ENCODE results near the gene SYVN1. TPM values are rescaled to one million over a fixed set of nuclear protein-coding genes. Genes with fewer than 3 reads are reported as not detected.

Gene SYVN1
- total and polyA plus RNA-seq, 5 donors, result 17.4 to 40.7 (median 32.2) TPM

DNA sequence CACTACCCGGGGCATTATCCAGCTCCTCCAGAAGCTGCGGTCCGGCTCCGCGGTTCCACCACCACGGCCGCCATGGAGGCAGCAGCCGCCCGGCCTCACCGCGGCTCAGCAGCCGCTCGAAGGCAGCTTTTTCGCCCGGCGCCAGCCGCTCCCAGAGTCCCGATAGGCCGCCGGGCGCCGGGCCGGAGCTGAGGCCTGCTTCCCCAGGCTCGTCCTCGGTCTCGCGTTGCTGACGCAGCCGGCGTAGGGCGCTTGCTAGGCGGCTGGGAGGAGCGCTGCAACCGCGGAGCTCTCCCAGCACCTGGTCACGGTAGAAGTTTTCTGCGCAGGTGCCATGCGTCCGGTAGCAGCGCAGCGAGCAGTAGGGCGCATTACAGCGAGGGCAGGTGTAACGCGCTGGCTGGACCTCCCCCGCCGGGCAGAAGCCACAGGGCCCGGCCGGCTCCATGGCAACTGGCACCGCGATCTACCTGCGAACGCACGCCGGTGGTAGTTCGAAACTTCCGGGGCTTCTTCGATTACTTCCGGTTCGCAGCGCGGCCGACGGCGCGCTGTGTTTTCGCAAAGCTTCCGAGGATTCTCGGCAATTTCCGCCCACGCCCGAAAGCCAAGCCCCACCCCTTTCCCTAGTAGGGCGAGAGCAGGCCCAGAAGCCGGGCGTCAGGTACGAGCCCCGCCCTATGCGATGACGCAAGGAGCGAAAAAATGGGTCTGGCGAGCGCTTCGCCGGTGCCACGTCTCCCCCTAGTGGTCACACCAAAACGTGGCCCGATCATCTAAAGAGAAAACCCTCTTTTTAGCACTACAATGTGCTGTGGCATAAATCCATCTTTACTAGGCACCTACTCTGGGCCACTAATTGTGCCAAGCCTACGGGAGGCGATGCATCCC, 16.9 kb downstream of the SYVN1 start, which contains the start of gene ZNHIT2:
ZNHIT2 (minus strand) TSS at position 496 of the 891 bp plus-strand sequence; CDS start at position 448, 48 bp downstream.
- Histone ChIP-seq H3K27me3 (ENCODE audit: control insufficient read depth, insufficient read depth) (no peaks in the 10 kb centered on the region), H3K4me1 (ENCODE audit: control insufficient read depth, insufficient read depth, low read length) (no peaks in the 10 kb centered on the region), H3K4me3 (ENCODE audit: low read length) (peak within 1 kb of the TSS; percentile 57), H3K27ac (ENCODE audit: low read length) (peak within 1 kb of the TSS; percentile 48), H3K9me3 (ENCODE audit: control insufficient read depth, low read length) (no peaks in the 10 kb centered on the region)
- DNase-seq (peak; percentile 100), ATAC-seq (peak; percentile 86 to 88)
- under 1% methylated on average over 89 of the region's 89 CpGs for WGBS
- intact Hi-C loops (cut with DNase I), result loop anchor here in 2 of 4 donors (10.0 kb wide), 3 partner anchors 93 to 333 kb away; partner anchors contain the start of genes CDC42BPG (in 1 of the 2) and SNX15 (in 1 of the 2)

DNA sequence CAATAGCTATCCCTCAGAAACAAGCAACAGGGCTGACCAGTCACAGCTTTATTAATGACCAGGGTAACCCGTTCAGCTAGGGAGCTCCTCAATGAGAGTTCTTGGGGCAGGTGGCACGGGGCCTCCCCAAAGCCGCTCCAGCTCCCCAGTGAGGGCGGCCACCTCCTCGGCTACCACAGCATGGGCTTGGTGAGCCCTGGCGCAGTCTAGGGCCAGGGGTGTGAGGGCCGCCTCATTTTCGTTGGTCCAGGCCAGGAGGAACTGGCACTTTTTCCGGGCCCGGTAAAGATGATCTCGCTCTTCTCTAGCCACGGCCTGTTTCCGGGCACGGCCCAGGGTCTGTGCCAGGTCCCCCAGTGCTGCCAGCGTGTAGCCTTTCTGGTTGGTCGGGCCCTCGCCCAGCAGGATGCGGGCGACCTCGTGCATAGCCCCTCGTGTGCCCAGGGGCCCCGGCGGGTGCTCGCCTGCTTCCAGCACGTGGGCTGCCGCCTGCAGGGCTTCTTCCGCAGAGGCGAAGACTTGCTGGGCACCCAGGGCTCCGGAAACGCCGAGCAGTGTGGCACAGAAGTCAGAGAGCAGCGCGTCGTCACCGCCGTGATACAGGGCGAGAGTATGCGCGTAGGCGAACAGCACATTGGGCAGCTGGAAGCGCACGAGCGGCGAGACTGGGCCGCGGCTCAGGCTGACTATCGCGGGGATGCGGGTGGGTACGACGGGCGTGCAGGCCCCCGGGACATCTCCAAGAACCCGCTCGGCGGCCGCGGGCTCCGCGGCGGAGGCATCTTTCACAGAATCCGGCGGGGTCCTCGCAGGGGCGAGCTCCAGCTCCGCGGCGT, 17.7 kb downstream of the SYVN1 start:
- Histone ChIP-seq H3K4me1 (ENCODE audit: control insufficient read depth, insufficient read depth, low read length) (no peaks in the 10 kb centered on the region), H3K9me3 (ENCODE audit: control insufficient read depth, low read length) (no peaks in the 10 kb centered on the region), H3K27ac (ENCODE audit: low read length) (peak overlapping the region; percentile 48), H3K4me3 (ENCODE audit: low read length) (peak overlapping the region; percentile 57), H3K27me3 (ENCODE audit: control insufficient read depth, insufficient read depth) (no peaks in the 10 kb centered on the region)
- peak; percentile 38 to 72 (median 67) for DNase-seq
- ATAC-seq, result peak; percentile 0
- WGBS, result 22% methylated on average over 68 of the region's 68 CpGs
- intact Hi-C loops (cut with DNase I), result loop anchor here in 2 of 4 donors (10.0 kb wide), 3 partner anchors 92 to 332 kb away; partner anchors contain the start of genes CDC42BPG (in 1 of the 2) and SNX15 (in 1 of the 2)

- Histone ChIP-seq H3K4me3 (ENCODE audit: low read length) (no peak overlapping the region), H3K4me1 (ENCODE audit: control insufficient read depth, insufficient read depth, low read length) (no peaks in the 10 kb centered on the region), H3K27ac (ENCODE audit: low read length) (no peak overlapping the region), H3K9me3 (ENCODE audit: control insufficient read depth, low read length) (no peaks in the 10 kb centered on the region), H3K27me3 (ENCODE audit: control insufficient read depth, insufficient read depth) (no peaks in the 10 kb centered on the region)
- ATAC-seq (no peak), DNase-seq (peak in 1 of 3 donors; percentile 53)
- intact Hi-C loops (cut with DNase I), result loop anchor here in 2 of 4 donors (10.0 kb wide), 3 partner anchors 91 to 331 kb away; partner anchors contain the start of genes CDC42BPG (in 1 of the 2) and SNX15 (in 1 of the 2)
- WGBS, result 93% methylated on average over 21 of the region's 21 CpGs
Observed at GRCh38 chr11:65115361-65116082, 18.8 kb downstream of the SYVN1 start.

DNA sequence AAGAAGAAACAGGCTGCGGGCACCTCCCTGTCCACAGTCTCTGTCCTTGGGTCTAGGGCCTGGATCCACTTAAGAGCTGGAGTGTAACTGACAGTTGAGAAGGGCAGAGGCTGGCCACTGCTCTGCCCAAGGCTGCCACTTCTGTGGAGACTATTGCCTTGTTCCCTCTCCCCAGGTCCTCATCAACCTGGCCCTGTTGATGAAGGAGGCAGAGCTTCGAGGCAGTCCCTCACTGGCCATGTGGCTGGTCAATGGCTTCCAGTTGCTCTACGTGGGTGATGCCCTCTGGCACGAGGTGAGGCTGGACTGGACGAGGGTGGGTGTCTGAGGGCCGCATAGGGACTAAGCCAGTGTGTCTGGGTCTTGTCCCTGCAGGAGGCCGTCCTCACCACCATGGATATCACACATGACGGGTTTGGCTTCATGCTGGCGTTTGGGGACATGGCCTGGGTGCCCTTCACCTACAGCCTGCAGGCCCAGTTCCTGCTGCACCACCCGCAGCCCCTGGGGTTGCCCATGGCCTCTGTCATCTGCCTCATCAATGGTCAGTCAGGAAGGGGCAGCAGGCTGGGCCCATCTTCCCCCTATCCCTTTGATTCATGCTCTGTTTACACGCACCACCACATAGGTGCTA, 19.7 kb downstream of the SYVN1 start:
- Histone ChIP-seq H3K9me3 (ENCODE audit: control insufficient read depth, low read length) (no peaks in the 10 kb centered on the region), H3K27me3 (ENCODE audit: control insufficient read depth, insufficient read depth) (no peaks in the 10 kb centered on the region), H3K27ac (ENCODE audit: low read length) (no peak overlapping the region), H3K4me3 (ENCODE audit: low read length) (no peak overlapping the region), H3K4me1 (ENCODE audit: control insufficient read depth, insufficient read depth, low read length) (no peaks in the 10 kb centered on the region)
- 87% methylated on average over 11 of the region's 11 CpGs for WGBS
- intact Hi-C loops (cut with DNase I), result loop anchor here in 2 of 4 donors (10.0 kb wide), 3 partner anchors 90 to 330 kb away; partner anchors contain the start of genes CDC42BPG (in 1 of the 2) and SNX15 (in 1 of the 2)
- ATAC-seq (no peak), DNase-seq (peak in 2 of 3 donors; percentile 27 to 47)

DNA sequence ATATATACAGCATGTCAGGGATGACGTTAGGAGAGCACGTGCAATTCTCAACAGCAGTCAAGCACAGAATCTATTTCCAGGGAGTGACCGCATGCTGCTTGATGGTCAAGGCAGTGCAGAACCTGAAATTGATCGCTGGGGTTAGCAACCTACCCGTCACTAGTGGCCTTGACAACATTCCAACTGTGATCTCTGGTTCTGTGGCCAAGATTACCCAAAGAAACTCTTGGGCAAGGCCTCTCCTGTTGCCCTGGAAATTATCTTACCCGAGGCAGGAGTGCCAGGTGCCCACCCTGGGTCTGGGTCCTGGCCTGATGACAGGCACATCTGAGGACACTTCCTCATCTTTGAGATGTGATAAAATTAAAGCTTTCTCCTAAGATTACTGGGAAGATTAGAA, 20.5 kb downstream of the SYVN1 start:
- WGBS, result 57% methylated on average over 6 of the region's 6 CpGs
- intact Hi-C loops (cut with DNase I), result loop anchor here in 2 of 4 donors (10.0 kb wide), 3 partner anchors 89 to 329 kb away; partner anchors contain the start of genes CDC42BPG (in 1 of the 2) and SNX15 (in 1 of the 2)
- H3K27me3 ChIP-seq (ENCODE audit: control insufficient read depth, insufficient read depth), result no peaks in the 10 kb centered on the region
- DNase-seq, result peak in 1 of 3 donors; percentile 18
- H3K4me3 ChIP-seq (ENCODE audit: low read length), result no peak overlapping the region
- H3K27ac ChIP-seq (ENCODE audit: low read length), result no peak overlapping the region
- no peak for ATAC-seq
- H3K9me3 ChIP-seq (ENCODE audit: control insufficient read depth, low read length), result no peaks in the 10 kb centered on the region
- H3K4me1 ChIP-seq (ENCODE audit: control insufficient read depth, insufficient read depth, low read length), result no peaks in the 10 kb centered on the region

DNA sequence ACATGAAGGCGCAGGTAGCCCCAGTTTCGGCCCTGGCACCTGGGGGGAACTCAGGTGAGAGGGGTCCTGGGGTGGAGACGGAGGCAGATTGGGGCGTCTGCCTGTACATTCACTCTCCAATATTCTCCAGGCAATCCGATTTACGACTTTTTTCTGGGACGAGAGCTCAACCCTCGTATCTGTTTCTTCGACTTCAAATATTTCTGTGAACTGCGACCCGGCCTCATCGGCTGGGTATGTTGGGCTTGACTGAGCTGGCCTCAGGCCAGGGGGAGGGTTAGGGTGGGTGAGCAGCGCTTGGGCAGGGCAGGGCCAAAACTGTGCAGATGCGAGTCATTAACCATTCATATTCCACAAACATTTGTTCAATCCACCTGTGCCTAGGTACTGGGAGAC, 21.0 kb downstream of the SYVN1 start:
- Histone ChIP-seq H3K4me1 (ENCODE audit: control insufficient read depth, insufficient read depth, low read length) (no peaks in the 10 kb centered on the region), H3K4me3 (ENCODE audit: low read length) (peak overlapping the region; percentile 53), H3K9me3 (ENCODE audit: control insufficient read depth, low read length) (no peaks in the 10 kb centered on the region), H3K27ac (ENCODE audit: low read length) (no peak overlapping the region), H3K27me3 (ENCODE audit: control insufficient read depth, insufficient read depth) (no peaks in the 10 kb centered on the region)
- intact Hi-C loops (cut with DNase I), result loop anchor here in 2 of 4 donors (10.0 kb wide), 3 partner anchors 89 to 329 kb away; partner anchors contain the start of genes CDC42BPG (in 1 of the 2) and SNX15 (in 1 of the 2)
- 14% methylated on average over 14 of the region's 14 CpGs for WGBS
- ATAC-seq (no peak), DNase-seq (peak in 2 of 3 donors; percentile 39 to 73)

DNA sequence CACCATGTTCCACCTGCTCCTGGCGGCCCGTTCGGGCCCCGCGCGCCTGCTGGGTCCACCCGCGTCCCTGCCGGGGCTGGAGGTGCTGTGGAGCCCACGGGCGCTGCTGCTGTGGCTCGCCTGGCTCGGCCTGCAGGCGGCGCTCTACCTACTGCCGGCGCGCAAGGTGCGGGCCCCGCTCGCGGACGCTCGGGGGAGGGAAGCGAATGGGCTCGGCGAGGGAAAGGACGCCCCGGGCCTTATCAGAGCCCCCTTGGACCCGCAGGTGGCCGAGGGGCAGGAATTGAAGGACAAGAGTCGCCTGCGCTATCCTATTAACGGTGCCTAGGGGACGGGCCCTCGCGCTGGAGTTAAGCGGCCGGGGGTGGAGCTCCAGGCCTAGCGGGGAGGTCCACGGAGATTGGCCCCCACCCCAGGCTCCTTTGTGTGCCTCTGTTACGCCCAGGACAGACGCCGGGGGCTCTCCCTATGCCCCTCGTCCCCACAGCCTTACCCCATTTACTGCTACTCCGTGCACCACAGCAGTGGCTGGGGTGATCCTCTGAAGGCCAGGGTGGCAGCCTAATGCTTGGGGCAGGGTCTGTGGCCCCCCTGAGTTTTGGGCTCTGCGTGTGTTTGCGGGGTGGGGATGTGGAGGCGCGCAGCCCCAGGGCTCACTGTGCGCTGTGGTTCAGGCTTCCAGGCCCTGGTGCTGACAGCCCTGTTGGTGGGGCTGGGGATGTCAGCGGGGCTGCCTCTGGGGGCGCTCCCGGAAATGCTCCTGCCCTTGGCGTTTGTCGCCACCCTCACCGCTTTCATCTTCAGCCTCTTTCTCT, 21.6 kb downstream of the SYVN1 start:
- H3K27ac ChIP-seq (ENCODE audit: low read length), result peak overlapping the region; percentile 56
- intact Hi-C loops (cut with DNase I), result loop anchor here in 2 of 4 donors (10.0 kb wide), 3 partner anchors 88 to 328 kb away; partner anchors contain the start of genes CDC42BPG (in 1 of the 2) and SNX15 (in 1 of the 2)
- peak; percentile 61 to 89 (median 88) for DNase-seq
- ATAC-seq, result peak; percentile 46 to 55
- H3K27me3 ChIP-seq (ENCODE audit: control insufficient read depth, insufficient read depth), result no peaks in the 10 kb centered on the region
- no peaks in the 10 kb centered on the region for H3K9me3 ChIP-seq (ENCODE audit: control insufficient read depth, low read length)
- no peaks in the 10 kb centered on the region for H3K4me1 ChIP-seq (ENCODE audit: control insufficient read depth, insufficient read depth, low read length)
- peak overlapping the region; percentile 53 for H3K4me3 ChIP-seq (ENCODE audit: low read length)
- 2% methylated on average over 57 of the region's 57 CpGs for WGBS

DNA sequence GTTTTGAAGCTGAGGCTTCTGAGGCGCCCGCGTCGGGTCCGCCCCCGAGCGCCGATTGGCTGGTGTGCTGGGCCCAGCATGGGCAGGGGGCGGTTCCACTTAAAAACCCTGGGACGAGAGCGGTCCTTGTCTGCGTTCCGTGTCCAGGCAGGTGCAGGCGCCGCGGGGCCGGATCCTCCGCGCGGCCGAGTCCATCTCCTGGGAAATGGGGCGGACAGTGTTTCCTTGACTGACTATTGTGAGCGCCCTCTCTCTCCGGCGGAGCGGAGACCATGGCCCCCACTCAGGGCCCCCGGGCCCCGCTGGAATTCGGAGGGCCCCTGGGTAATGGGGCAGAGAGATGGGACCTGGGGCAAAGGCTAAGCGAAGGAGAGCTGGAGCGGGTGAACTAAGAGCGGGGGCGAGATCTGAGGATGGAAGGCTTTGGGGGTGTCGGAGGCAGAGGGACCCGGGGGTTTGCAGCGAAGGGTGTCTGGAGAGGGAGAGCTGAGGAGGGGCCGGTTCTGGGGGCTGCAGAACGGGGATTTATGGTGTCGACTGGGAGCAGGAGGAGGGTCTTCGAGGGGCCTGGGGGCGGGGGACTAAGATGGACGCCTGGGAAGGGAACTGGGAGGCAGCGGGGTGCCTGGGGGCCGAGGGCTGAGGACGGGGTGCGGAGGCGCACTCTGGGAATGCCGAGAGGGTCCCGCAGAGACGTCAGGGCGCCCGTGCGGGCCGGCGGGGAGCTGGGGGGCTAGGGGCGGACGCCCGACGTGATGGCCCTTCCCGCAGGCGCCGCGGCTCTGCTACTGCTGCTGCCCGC, 22.4 kb downstream of the SYVN1 start, which contains the start of gene TM7SF2:
TM7SF2 (plus strand) TSS at position 129 of the 802 bp plus-strand sequence; CDS start at position 273, 144 bp downstream.
- intact Hi-C loops (cut with DNase I), result loop anchor here in 2 of 4 donors (10.0 kb wide), 3 partner anchors 87 to 327 kb away; partner anchors contain the start of genes CDC42BPG (in 1 of the 2) and SNX15 (in 1 of the 2)
- Histone ChIP-seq H3K4me1 (ENCODE audit: control insufficient read depth, insufficient read depth, low read length) (no peaks in the 10 kb centered on the region), H3K27ac (ENCODE audit: low read length) (peak within 1 kb of the TSS; percentile 56), H3K4me3 (ENCODE audit: low read length) (peak within 1 kb of the TSS; percentile 53), H3K27me3 (ENCODE audit: control insufficient read depth, insufficient read depth) (no peaks in the 10 kb centered on the region), H3K9me3 (ENCODE audit: control insufficient read depth, low read length) (no peaks in the 10 kb centered on the region)
- ATAC-seq (peak; percentile 89), DNase-seq (peak; percentile 97 to 99 (median 98))
- under 1% methylated on average over 64 of the region's 64 CpGs for WGBS

Data from right cardiac atrium (tissue), 5 donors.